KMS-11 (cell line): ENCODE measurements around the gene RAB24.
"Not testable (repeated sequence)": the region's sequence is repeated elsewhere in the genome, so short reads cannot be mapped to it uniquely, and the experiment has no call there.

Source experiments
- H2AFZ ChIP-seq: fragments of 200-600 bp; sonication (generic); 2 replicates; pipeline ENCODE4 v1.6.1; 2016; ENCODE audit warnings: antibody characterized with exemption, mixed run types, low read depth
- H3K27ac ChIP-seq: fragments of 200-600 bp; sonication (generic); 2 replicates; pipeline ENCODE4 v1.6.1; 2016; ENCODE audit warnings: mild to moderate bottlenecking, mixed run types
- H3K27me3 ChIP-seq: fragments of 200-600 bp; sonication (generic); 2 replicates; pipeline ENCODE4 v1.6.1; 2017; ENCODE audit warnings: mild to moderate bottlenecking, low read depth, mixed run types, moderate library complexity; ENCODE audit not compliant: insufficient read depth
- H3K36me3 ChIP-seq: fragments of 200-600 bp; sonication (generic); 2 replicates; pipeline ENCODE4 v1.6.1; 2017; ENCODE audit warnings: mild to moderate bottlenecking, mixed run types; ENCODE audit not compliant: insufficient read depth
- H3K4me1 ChIP-seq: fragments of 200-600 bp; sonication (generic); 2 replicates; pipeline ENCODE4 v1.6.1; 2016; ENCODE audit warnings: mild to moderate bottlenecking, low read depth, mixed run types; ENCODE audit not compliant: poor library complexity, severe bottlenecking
- H3K4me2 ChIP-seq: fragments of 200-600 bp; sonication (generic); 2 replicates; pipeline ENCODE4 v1.7.0; 2016; ENCODE audit warnings: mild to moderate bottlenecking, mixed run types
- H3K4me3 ChIP-seq: fragments of 200-600 bp; sonication (generic); IDR thresholded peaks from 2 replicates; pipeline ENCODE4 v1.6.1; 2017; ENCODE audit warnings: low read depth, low read length, mixed read lengths; ENCODE audit not compliant: insufficient read depth
- H3K79me2 ChIP-seq: fragments of 200-600 bp; sonication (generic); 2 replicates; pipeline ENCODE4 v1.6.1; 2016; ENCODE audit warnings: low read depth, mixed run types; ENCODE audit not compliant: insufficient read depth
- H3K9ac ChIP-seq: fragments of 200-600 bp; sonication (generic); 2 replicates; pipeline ENCODE4 v1.6.1; 2016; ENCODE audit warnings: mild to moderate bottlenecking, mixed run types
- H4K20me1 ChIP-seq: fragments of 200-600 bp; sonication (generic); 2 replicates; pipeline ENCODE4 v1.6.1; 2016; ENCODE audit warnings: mild to moderate bottlenecking, mixed run types; ENCODE audit not compliant: insufficient read depth
- CTCF ChIP-seq: fragments of 200-600 bp; sonication (generic); conservative IDR thresholded peaks from 2 replicates; pipeline ENCODE4 v1.6.1; 2017; ENCODE audit warnings: low read depth, mild to moderate bottlenecking, antibody characterized with exemption, low read length, moderate library complexity, mixed read lengths

RAB24 gene

GRCh38 chr5:177306674-177307543 is 3.4 kb upstream of the RAB24 start:
- H3K27me3 ChIP-seq, result no peaks in the 10 kb centered on the region
- H3K79me2 ChIP-seq, result peaks cover 24% of the 10 kb centered on the region
- no peak for TF ChIP-seq CTCF
- peaks cover 34% of the 10 kb centered on the region for H3K4me1 ChIP-seq
- no peak overlapping the region for H3K27ac ChIP-seq
- H3K36me3 ChIP-seq, result no peaks in the 10 kb centered on the region
- H4K20me1 ChIP-seq, result no peaks in the 10 kb centered on the region
- no peak overlapping the region for H3K9ac ChIP-seq
- H3K4me3 ChIP-seq, result no peak overlapping the region
- H3K4me2 ChIP-seq, result no peak overlapping the region
- no peak overlapping the region for H2AFZ ChIP-seq

- Histone ChIP-seq H3K79me2 (peaks cover 24% of the 10 kb centered on the region), H3K4me1 (peaks cover 42% of the 10 kb centered on the region)
- H4K20me1 ChIP-seq, H3K36me3 ChIP-seq, H3K27me3 ChIP-seq, H3K4me3 ChIP-seq, H3K27ac ChIP-seq, H3K9ac ChIP-seq, H2AFZ ChIP-seq, H3K4me2 ChIP-seq: not testable (repeated sequence)
Observed at GRCh38 chr5:177306103-177306640, 2.7 kb upstream of the RAB24 start.

GRCh38 chr5:177304392-177305119 is 1.0 kb upstream of the RAB24 start:
- Histone ChIP-seq H3K4me3 (no peak overlapping the region), H2AFZ (no peak overlapping the region), H3K4me2 (peak overlapping the region; percentile 89), H3K27ac (peak overlapping the region; percentile 55; the same call in 1 of the 2 replicates), H3K9ac (peak overlapping the region; percentile 55; the same call in 1 of the 2 replicates), H3K4me1 (peaks cover 46% of the 10 kb centered on the region), H4K20me1 (no peaks in the 10 kb centered on the region), H3K79me2 (peaks cover 24% of the 10 kb centered on the region), H3K36me3 (no peaks in the 10 kb centered on the region), H3K27me3 (no peaks in the 10 kb centered on the region)
- no peak for TF ChIP-seq CTCF

GRCh38 chr5:177303925-177304391 is 439 bp upstream of the RAB24 start:
- TF ChIP-seq CTCF, result no peak
- peak overlapping the region; percentile 89; the same call in 1 of the 2 replicates for H3K4me2 ChIP-seq
- H3K36me3 ChIP-seq, result no peaks in the 10 kb centered on the region
- H2AFZ ChIP-seq, result peak overlapping the region; percentile 69; the same call in 1 of the 2 replicates
- peak overlapping the region; percentile 55; the same call in 1 of the 2 replicates for H3K9ac ChIP-seq
- H3K79me2 ChIP-seq, result peaks cover 24% of the 10 kb centered on the region
- H3K4me3 ChIP-seq, result no peak overlapping the region
- H3K27ac ChIP-seq, result peak overlapping the region; percentile 55
- no peaks in the 10 kb centered on the region for H4K20me1 ChIP-seq
- no peaks in the 10 kb centered on the region for H3K27me3 ChIP-seq
- peaks cover 46% of the 10 kb centered on the region for H3K4me1 ChIP-seq
